GM18861 (cell line): ENCODE results near the gene C1QB.
"Not testable (repeated sequence)": the region's sequence is repeated elsewhere in the genome, so short reads cannot be mapped to it uniquely, and the experiment has no call there.

ENCODE experiments used
- ATAC-seq: cut with Tn5 transposase; IDR thresholded peaks from one replicate; pipeline ENCODE4 v1.9.1; 2021; ENCODE audit not compliant: unreplicated experiment

C1QB gene

DNA sequence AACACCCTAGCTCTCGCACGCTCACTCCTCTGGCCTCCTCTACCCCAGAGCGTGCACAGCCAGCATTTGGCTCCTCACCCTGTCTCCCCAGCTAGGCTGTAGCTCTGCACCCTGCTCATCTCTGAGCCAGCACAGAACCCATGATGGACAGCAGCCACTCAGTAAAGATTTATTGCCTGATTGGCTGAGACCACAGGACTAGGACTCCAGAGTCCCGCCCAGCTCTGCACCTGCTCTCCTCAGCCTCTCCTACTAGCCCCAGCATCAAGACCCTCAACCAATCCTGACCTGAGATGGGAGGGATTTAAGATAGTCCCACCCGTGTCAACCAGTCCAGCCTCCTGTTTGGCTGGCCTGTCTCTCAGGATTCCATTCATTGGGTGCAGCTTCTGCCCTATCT is 9.3 kb downstream of the C1QB start:
- ATAC-seq, result no peak

DNA sequence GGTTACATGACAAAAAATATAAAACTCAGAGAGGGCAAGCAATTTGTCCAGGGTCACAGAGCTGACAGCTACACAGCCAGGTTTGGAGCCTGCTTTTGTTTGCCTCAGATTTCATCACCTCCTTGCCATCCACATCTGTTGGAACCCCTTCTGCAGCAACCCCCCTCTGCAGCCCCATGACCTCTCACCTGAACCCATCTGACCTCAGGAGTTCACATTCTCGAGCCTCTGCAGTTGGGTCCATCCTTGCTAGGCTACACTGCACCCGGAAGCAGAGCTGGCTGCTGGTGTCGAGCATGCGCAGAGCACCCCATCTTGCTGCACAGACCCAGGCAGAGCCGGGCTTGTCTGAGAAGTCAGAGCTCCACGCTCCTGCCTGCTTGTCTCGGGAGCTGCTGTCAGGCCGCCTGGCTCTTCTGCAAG is 10.0 kb downstream of the C1QB start:
- no peak for ATAC-seq

DNA sequence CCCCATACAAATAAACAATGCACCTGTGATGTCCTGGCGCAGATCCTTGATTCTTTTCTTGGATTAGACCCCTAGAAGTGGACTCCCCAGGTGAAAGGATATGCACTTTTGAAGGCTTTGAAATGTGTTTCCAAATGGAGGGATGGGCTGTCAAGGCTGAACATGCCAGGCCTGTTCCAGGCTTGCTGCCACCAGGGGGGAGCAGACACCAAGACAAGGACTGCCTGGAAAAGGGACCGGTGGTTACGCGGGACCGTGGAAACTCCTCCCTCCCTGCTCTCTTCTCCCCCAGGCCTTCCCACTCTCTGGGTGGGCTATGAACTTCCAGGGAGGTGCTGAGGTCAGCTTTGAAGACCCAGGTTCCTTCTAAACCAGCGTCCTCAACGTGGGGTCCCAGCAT is 12.7 kb downstream of the C1QB start:
- no peak for ATAC-seq

DNA sequence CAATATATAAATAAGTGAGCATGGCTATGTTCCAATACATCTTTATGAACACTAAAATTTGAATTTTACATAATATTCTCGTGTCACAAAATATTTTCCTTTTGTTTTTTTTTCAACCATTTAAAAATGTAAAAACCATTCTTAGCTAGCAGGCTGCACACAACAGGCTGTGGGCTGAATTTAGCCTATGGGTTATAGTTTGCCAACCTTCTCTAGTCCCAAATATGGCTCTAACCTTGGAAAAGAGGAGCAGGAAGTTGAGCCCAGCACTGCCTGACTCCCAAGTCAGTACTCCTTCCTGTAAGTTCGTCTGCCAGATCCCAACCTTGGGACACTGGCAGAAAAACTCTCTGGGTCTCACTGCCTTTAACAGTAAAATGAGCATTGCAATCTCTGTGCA is 13.4 kb downstream of the C1QB start:
- no peak for ATAC-seq

- ATAC-seq, result not testable (repeated sequence)
These were observed 15.8 kb downstream of the C1QB start for GRCh38 chr1:22668840-22669239.

GRCh38 chr1:22670352-22670975 is 17.4 kb downstream of the C1QB start:
- ATAC-seq, result no peak

DNA sequence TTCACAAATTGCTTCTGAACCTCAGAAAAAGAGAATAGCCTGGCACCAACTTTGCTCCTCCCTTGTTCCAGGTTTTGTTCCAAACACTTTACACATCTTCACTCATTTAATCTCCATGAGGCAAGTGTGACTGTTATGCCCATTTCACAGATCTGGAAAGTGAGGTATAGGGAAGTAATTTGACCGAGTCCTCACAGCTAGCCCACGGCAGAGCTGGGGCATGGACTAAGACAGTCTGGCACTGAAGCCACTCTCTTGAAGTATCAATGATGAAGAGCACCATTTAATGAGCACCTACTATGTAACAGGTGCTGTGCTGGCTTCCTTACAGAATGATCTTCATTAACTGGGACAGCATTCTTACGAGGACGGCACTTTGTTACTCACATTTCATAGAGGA is 19.0 kb downstream of the C1QB start:
- no peak for ATAC-seq

GRCh38 chr1:22673486-22674409 is 20.7 kb downstream of the C1QB start:
- ATAC-seq, result no peak

DNA sequence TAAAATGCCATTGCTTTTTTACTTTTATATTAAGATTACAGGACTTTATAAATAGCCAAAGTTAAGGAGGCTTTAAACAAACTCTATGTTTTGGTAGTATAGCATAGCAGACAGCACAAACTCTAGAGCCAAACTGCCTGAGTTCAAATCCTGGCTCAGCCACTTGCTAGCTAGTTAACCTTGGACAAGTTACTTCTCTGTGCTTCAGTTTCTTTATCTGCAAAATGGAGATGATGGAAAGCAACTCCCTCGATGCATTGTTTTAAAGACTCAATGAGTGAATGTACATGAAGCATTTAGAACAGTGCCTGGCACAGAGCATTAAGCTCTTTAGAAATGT is 21.3 kb downstream of the C1QB start:
- ATAC-seq, result no peak

DNA sequence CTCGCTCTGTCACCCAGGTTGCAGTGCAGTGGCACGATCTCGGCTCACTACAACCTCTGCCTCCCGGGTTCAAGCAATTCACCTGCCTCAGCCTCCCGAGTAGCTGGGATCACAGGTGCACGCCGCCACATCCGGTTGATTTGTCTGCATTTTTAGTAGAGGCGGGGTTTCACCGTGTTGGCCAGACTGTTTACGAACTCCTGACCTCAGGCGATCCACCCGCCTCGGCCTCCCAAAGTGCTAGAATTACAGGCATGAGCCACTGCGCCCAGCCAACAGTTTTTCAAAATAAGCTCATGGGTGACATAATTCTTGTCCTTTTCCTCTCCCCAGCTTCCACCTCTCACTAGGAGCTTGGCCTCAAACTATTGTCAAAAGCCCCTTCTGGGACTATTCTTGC is 23.1 kb downstream of the C1QB start:
- ATAC-seq, result not testable (repeated sequence)

GRCh38 chr1:22676916-22677583 is 24.0 kb downstream of the C1QB start:
- no peak for ATAC-seq

GRCh38 chr1:22677931-22678896 is 25.2 kb downstream of the C1QB start:
- no peak for ATAC-seq

DNA sequence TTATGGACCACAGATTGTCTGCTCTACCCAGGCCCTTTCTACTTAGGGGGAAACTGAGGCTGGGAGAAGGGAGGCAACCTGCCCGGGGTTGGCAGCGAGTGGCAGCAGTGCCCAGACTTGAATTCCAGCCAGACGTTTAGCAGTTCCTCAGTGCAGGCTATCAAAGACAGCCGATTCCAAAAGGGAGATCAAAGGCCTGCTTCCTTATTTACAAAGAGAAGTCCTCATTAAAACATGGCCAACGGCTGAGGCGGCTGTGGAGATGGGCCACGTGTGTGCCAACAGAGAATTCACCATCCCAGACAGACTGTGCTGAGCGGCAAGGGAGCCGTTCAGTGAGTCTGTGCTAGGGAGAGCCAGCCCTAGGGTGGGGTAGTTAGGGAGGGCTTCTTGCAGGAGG is 27.7 kb downstream of the C1QB start:
- no peak for ATAC-seq

GRCh38 chr1:22681556-22682276 is 28.7 kb downstream of the C1QB start:
- ATAC-seq, result no peak

DNA sequence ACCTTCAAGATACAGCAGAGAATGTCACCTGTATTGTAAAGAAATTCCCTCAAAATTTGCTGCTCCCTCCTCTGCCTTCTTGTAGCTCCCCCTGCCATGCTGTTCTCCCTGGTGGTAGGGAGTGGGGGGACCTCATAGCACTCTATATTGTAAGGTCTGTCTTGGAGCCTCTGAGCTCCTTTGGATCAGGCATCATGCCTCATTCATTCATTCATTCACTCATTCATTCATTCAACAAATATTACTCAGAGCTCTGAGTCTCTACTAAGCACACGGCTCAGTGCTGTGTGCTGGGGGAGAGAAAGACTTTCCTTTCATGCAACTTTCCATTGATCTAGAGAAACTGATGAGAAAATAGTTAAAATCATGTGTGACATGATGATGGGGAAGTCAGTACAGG is 30.5 kb downstream of the C1QB start:
- no peak for ATAC-seq

GRCh38 chr1:22685591-22686059 is 32.6 kb downstream of the C1QB start:
- no peak for ATAC-seq

GRCh38 chr1:22687191-22687590 is 34.2 kb downstream of the C1QB start:
- no peak for ATAC-seq

GRCh38 chr1:22688466-22688865 is 35.4 kb downstream of the C1QB start:
- ATAC-seq, result no peak

- no peak for ATAC-seq
These were observed 36.5 kb downstream of the C1QB start for GRCh38 chr1:22689505-22689904.
